HEK293T (cell line): ENCODE data around the gene GAS2L1.

Experiments
- CTCF ChIA-PET: fragments of 350-600 bp; formaldehyde crosslinking; extraction: SDS; loops from one replicate; lab custom pipeline; 2021; ENCODE audit warnings: antibody characterized with exemption, inconsistent platforms; lab: Yijun Ruan, JAX
- POLR2A ChIA-PET: fragments of 350-600 bp; formaldehyde crosslinking; extraction: SDS; loops from one replicate; lab custom pipeline; 2020; ENCODE audit warnings: antibody characterized with exemption, inconsistent platforms; lab: Yijun Ruan, JAX
- DNase-seq: peaks from one replicate; pipeline ENCODE4 v3.0.0; 2012; ENCODE audit warnings: mixed read lengths; ENCODE audit errors: extremely low spot score
- ARNT ChIP-seq: fragments of 450-650 bp; IDR thresholded peaks from 2 replicates; pipeline ENCODE4 v1.6.1; 2017; ENCODE audit warnings: mild to moderate bottlenecking
- BHLHE40 ChIP-seq: fragments of 450-650 bp; IDR thresholded peaks from 2 replicates; pipeline ENCODE4 v1.6.1; 2016; ENCODE audit warnings: mild to moderate bottlenecking, moderate library complexity, borderline replicate concordance
- CTBP1 ChIP-seq: fragments of 450-650 bp; IDR thresholded peaks from 2 replicates; pipeline ENCODE4 v1.6.1; 2016; ENCODE audit warnings: borderline replicate concordance
- ELF4 ChIP-seq: fragments of 450-650 bp; IDR thresholded peaks from 2 replicates; pipeline ENCODE4 v1.6.1; 2017; ENCODE audit warnings: antibody characterized with exemption
- FOXA1 ChIP-seq: fragments of 450-650 bp; IDR thresholded peaks from 2 replicates; pipeline ENCODE4 v1.6.1; 2016; ENCODE audit warnings: mild to moderate bottlenecking
- FOXK2 ChIP-seq: fragments of 450-650 bp; IDR thresholded peaks from 2 replicates; pipeline ENCODE4 v1.6.1; 2016; ENCODE audit warnings: mild to moderate bottlenecking
- FOXM1 ChIP-seq: fragments of 450-650 bp; IDR thresholded peaks from 2 replicates; pipeline ENCODE4 v1.6.1; 2017; ENCODE audit warnings: mild to moderate bottlenecking, borderline replicate concordance
- HDGF ChIP-seq: fragments of 450-650 bp; IDR thresholded peaks from 2 replicates; pipeline ENCODE4 v1.6.1; 2017; ENCODE audit warnings: antibody characterized with exemption, borderline replicate concordance
- L3MBTL2 ChIP-seq: fragments of 450-650 bp; conservative IDR thresholded peaks from 2 replicates; pipeline ENCODE4 v1.6.1; 2016; ENCODE audit warnings: mild to moderate bottlenecking
- LEF1 ChIP-seq: fragments of 450-650 bp; IDR thresholded peaks from 2 replicates; pipeline ENCODE4 v1.6.1; 2017; ENCODE audit warnings: mild to moderate bottlenecking, borderline replicate concordance
- NFRKB ChIP-seq: fragments of 450-650 bp; IDR thresholded peaks from 2 replicates; pipeline ENCODE4 v1.6.1; 2016; ENCODE audit warnings: mild to moderate bottlenecking, moderate library complexity
- SP1 ChIP-seq: fragments of 450-650 bp; IDR thresholded peaks from 2 replicates; pipeline ENCODE4 v1.6.1; 2017
- SUZ12 ChIP-seq: fragments of 450-650 bp; IDR thresholded peaks from 2 replicates; pipeline ENCODE4 v1.6.1; 2016; ENCODE audit warnings: mild to moderate bottlenecking
- TARDBP ChIP-seq: fragments of 450-650 bp; IDR thresholded peaks from 2 replicates; pipeline ENCODE4 v1.6.1; 2016
- ZNF384 ChIP-seq: fragments of 450-650 bp; IDR thresholded peaks from 2 replicates; pipeline ENCODE4 v1.6.1; 2016
- TF ChIP-seq, protein P1 (sequence below): fragments of 450-650 bp; IDR thresholded peaks from 2 replicates; pipeline ENCODE4 v1.6.1; 2016

GAS2L1 gene

GRCh38 chr22:29288837-29289236 is 17.6 kb upstream of the GAS2L1 start:
- TF ChIP-seq NFRKB, result no peak
- CTCF ChIA-PET, result no interaction called here
- DNase-seq, result no peak
- POLR2A ChIA-PET, result interaction anchor here (1.2 kb wide), 1 partner anchor 17 kb away, joined by 3 read pairs; no protein-coding TSS in a partner anchor

DNA sequence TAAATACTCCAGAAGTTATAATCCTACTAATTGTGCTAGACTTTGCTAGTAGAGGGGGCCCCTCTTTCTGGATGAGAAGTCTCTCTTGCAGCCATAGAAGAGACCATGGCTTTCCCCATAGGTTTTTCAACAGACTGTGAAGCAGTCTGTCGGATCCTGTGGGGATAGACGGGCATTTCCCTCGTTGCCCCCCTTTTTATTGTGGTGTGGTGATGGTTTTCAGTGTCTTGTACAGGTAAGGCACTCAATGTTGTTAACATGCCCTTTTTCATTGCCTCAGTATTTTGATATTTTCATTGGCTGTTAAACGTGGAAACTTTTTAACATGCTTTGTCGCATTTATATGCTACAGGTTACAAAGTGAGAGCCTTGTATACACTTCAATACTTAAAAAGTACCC is 16.4 kb upstream of the GAS2L1 start:
- ChIA-PET POLR2A (no interaction called here), CTCF (no interaction called here)
- TF ChIP-seq FOXA1 (no peak), FOXK2 (no peak), ZNF384 (no peak), TARDBP (no peak), ARNT (no peak), NFRKB (no peak), SP1 (no peak), CTBP1 (no peak), BHLHE40 (no peak), LEF1 (no peak), SUZ12 (no peak), HDGF (no peak), FOXM1 (no peak)
- TF ChIP-seq, protein P1, sequence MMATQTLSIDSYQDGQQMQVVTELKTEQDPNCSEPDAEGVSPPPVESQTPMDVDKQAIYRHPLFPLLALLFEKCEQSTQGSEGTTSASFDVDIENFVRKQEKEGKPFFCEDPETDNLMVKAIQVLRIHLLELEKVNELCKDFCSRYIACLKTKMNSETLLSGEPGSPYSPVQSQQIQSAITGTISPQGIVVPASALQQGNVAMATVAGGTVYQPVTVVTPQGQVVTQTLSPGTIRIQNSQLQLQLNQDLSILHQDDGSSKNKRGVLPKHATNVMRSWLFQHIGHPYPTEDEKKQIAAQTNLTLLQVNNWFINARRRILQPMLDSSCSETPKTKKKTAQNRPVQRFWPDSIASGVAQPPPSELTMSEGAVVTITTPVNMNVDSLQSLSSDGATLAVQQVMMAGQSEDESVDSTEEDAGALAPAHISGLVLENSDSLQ, result no peak
- no peak for DNase-seq

DNA sequence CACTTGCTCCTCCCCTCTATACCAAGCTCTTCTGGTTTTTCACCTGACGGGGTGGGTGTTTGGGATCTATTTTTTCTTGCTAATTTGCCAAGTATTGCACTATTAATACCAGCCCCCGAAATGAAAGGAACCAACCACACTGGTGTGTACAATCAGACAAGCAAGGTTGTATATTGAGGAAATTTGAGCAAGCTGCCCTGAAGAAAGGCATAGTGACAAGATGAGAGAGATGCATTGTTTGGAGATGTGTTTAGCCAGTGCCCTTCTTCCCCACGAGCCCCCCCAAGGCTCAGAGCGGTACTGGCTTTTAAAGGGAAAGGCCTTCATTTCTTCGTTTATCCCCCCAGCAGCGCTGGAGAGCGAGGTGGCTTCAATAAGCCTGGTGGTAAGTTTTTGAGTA is 15.2 kb upstream of the GAS2L1 start:
- ChIA-PET POLR2A (no interaction called here), CTCF (no interaction called here)
- TF ChIP-seq ARNT, result no peak
- TF ChIP-seq ELF4, result no peak
- TF ChIP-seq FOXM1, result no peak
- no peak for TF ChIP-seq NFRKB
- no peak for TF ChIP-seq SP1
- no peak for TF ChIP-seq ZNF384
- no peak for TF ChIP-seq TARDBP
- no peak for TF ChIP-seq LEF1
- no peak for TF ChIP-seq FOXK2
- no peak for TF ChIP-seq L3MBTL2
- TF ChIP-seq FOXA1, result no peak
- TF ChIP-seq, protein P1, result no peak
- TF ChIP-seq HDGF, result no peak
- no peak for TF ChIP-seq CTBP1
- TF ChIP-seq BHLHE40, result no peak
- TF ChIP-seq SUZ12, result no peak
- DNase-seq, result no peak

DNA sequence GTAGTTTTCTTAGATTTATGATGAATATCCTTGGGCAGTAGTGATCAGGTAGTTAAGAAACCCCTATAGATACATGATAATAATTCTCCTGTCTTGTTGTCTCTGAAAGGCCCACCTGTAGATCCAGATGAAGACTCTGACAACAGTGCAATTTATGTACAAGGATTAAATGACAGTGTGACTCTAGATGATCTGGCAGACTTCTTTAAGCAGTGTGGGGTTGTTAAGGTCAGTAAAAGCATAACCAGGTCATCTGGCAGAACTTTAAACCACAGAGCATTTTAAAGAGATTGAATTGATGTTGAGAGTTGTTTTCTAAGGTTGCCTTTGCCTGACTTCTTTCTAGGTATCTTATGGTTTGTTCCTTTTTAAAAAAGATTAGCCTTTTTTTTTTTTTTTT is 14.1 kb upstream of the GAS2L1 start:
- no peak for TF ChIP-seq SP1
- TF ChIP-seq FOXM1, result no peak
- no peak for TF ChIP-seq SUZ12
- no peak for TF ChIP-seq FOXK2
- no peak for TF ChIP-seq L3MBTL2
- no peak for TF ChIP-seq ARNT
- TF ChIP-seq FOXA1, result no peak
- no peak for TF ChIP-seq BHLHE40
- TF ChIP-seq HDGF, result no peak
- no peak for TF ChIP-seq TARDBP
- no peak for TF ChIP-seq ZNF384
- POLR2A ChIA-PET, result no interaction called here
- DNase-seq, result no peak
- CTCF ChIA-PET, result no interaction called here

- DNase-seq, result no peak
- CTCF ChIA-PET, result no interaction called here
- POLR2A ChIA-PET, result no interaction called here
- no peak for TF ChIP-seq NFRKB
Measured at GRCh38 chr22:29298641-29299040, 7.8 kb upstream of the GAS2L1 start.

GRCh38 chr22:29299136-29299900 is 7.1 kb upstream of the GAS2L1 start:
- POLR2A ChIA-PET, result no interaction called here
- CTCF ChIA-PET, result no interaction called here
- no peak for DNase-seq
- no peak for TF ChIP-seq CTBP1
- no peak for TF ChIP-seq ZNF384
- TF ChIP-seq HDGF, result no peak
- TF ChIP-seq FOXM1, result no peak
- TF ChIP-seq NFRKB, result no peak
- no peak for TF ChIP-seq LEF1
- TF ChIP-seq, protein P1, result no peak
- TF ChIP-seq FOXK2, result no peak
- no peak for TF ChIP-seq TARDBP
- no peak for TF ChIP-seq BHLHE40
- TF ChIP-seq ELF4, result no peak
- no peak for TF ChIP-seq L3MBTL2
- TF ChIP-seq SUZ12, result no peak
- no peak for TF ChIP-seq FOXA1
- no peak for TF ChIP-seq SP1

- ChIA-PET CTCF (no interaction called here), POLR2A (no interaction called here)
- no peak for TF ChIP-seq NFRKB
- TF ChIP-seq HDGF, result no peak
- no peak for TF ChIP-seq ELF4
- TF ChIP-seq L3MBTL2, result no peak
- DNase-seq, result peak; percentile 8
Measured at GRCh38 chr22:29300467-29300806, 6.0 kb upstream of the GAS2L1 start.
